ENCODE measurements around the gene CALB2.
"Not testable (repeated sequence)": the region's sequence is repeated elsewhere in the genome, so short reads cannot be mapped to it uniquely, and the experiment has no call there.

CALB2 gene

GRCh38 chr16:71358464-71358998 lies at the start of gene CALB2:
TSS of gene CALB2 (plus strand) at chr16:71358723. CDS start at chr16:71358793, 70 bp downstream.
- DNase-seq (ENCODE audit: low read depth in 3 of 3, low spot score in 1 of 3): peak; percentile 6 to 60 (median 36)

DNA sequence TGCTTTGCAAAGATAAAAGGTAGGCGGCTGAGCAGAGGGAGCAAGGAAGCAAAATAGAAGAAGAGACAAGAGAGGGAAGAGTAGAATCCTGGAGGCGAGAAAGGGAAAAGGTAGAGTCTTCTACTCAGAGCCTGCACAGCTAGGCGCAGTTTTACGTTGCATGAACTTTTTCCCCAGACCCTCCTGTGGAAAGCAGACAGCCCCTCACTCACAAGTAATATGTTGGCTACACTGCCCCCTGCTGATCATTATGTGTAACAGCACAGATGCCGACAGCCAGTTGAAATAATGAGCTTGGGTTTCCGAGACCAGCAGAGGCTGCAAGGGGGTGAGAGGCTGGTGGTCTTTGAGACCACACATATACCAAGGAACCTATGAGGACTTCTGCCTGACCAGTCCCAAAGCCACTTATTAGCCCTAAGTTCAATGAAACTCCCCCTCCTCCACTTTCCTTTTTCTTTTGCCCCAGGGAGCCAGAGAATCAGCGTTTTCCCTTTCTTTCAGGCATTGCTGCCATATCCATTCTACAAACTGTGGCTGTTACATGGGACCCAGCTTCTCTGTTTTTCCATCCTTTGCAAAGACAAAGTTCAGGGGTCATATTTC lies 46.9 kb upstream of the CALB2 start:
- DNase-seq (ENCODE audit: low read depth in 3 of 3, low spot score in 1 of 3): no peak

DNA sequence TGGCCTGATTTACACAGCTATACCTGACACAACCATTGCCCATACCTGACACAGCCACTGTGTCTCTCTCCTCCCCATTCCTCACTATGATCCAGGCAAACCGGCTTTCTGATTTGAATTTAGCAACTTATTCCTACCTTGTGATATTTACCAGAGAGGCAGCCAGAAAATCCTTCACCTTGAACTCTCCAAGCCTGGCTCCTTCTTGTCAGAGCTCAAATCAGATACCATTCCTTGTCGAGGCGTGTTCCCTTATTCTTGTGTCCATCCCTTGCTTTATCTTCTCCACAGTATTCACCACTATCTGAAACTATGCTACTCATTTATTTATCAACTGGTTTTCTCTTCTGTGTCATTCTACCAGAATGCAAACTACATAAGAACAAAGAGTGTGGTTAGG lies 44.9 kb upstream of the CALB2 start:
- not testable (repeated sequence) for DNase-seq (ENCODE audit: low read depth in 3 of 3, low spot score in 1 of 3)

DNA sequence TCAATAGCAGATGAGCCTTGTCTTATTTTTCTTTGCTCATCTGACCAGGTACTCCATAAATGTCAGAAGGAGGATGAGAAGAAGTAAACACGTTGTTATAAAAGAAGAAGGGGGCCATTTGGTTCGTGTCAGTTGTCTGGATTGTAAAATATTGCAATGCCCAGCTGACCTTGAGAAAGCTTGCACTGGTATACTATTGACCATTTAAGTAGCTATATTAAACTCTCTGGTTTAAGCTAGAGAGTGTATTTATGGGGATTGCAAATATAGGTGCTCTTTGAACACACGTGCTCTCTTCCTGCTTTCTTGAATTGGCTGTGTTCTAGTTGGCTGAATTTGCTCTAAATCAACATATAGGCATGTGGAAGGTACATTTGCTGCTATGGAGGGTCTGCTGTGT lies 43.3 kb upstream of the CALB2 start:
- no peak for DNase-seq (ENCODE audit: low read depth in 3 of 3, low spot score in 1 of 3)

- DNase-seq (ENCODE audit: low read depth in 3 of 3, low spot score in 1 of 3): no peak
Observed at GRCh38 chr16:71319999-71320398, 38.5 kb upstream of the CALB2 start.

DNA sequence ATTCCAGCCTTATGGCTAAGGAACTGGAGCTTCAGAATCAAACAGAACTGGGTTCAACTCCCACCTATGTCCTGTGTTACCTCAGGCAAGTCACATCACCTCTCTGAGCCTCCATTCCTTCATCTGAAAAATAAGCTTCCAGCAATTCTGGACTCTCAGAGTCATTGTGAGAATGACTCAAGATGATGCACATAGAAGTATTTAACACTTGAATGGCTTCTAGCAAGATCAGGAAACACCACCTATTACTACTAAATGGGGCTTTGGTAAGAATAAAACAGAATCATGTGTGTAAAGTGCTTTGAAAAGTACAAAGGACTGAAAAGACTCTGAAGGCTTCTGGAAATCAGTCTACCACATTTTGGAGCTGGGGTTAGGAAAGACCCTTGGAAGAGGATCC lies 30.8 kb upstream of the CALB2 start:
- no peak for DNase-seq (ENCODE audit: low read depth in 3 of 3, low spot score in 1 of 3)

- no peak for DNase-seq (ENCODE audit: low read depth in 3 of 3, low spot score in 1 of 3)
Observed at GRCh38 chr16:71328151-71328550, 30.4 kb upstream of the CALB2 start.

DNA sequence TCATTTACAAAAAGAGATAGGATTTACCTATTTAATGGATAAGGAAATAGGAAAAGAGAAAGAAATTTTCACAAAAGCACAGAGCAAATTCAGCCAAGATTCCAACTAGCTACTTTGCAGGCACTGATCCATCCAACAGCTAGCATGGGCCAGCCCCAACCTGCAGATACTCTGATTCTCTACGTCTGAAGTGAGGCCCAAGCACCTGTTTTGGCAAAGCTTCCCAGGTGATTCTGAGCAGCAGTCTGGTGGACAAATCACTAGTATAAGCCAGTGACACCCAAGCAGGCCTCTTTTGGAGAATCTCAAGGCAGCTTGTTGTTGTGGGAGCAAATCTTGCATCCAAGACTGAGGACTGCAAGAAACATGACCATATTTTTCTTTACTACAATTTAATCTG lies 20.9 kb upstream of the CALB2 start:
- DNase-seq (ENCODE audit: low read depth in 3 of 3, low spot score in 1 of 3): no peak

DNA sequence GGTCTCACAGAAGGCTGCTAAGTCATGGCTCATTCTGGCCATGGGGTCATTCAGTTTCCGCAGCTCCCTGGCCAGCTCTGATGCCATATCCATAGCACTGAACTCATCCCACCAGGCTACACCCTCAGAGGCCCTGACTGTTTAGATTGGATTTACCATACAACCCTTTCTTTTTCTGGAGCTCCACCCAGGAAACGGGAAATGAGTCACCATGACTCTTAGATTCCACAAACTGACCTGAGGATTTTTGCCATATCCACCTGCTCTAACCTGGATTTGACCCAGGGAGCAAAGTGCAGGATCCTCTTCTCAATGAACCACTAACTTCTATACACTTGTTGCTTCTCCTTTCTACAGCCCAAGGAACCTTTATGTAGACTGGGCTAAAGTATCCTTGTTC lies 20.3 kb upstream of the CALB2 start:
- no peak for DNase-seq (ENCODE audit: low read depth in 3 of 3, low spot score in 1 of 3)

- no peak for DNase-seq (ENCODE audit: low read depth in 3 of 3, low spot score in 1 of 3)
Observed at GRCh38 chr16:71338632-71339031, 19.9 kb upstream of the CALB2 start.

DNA sequence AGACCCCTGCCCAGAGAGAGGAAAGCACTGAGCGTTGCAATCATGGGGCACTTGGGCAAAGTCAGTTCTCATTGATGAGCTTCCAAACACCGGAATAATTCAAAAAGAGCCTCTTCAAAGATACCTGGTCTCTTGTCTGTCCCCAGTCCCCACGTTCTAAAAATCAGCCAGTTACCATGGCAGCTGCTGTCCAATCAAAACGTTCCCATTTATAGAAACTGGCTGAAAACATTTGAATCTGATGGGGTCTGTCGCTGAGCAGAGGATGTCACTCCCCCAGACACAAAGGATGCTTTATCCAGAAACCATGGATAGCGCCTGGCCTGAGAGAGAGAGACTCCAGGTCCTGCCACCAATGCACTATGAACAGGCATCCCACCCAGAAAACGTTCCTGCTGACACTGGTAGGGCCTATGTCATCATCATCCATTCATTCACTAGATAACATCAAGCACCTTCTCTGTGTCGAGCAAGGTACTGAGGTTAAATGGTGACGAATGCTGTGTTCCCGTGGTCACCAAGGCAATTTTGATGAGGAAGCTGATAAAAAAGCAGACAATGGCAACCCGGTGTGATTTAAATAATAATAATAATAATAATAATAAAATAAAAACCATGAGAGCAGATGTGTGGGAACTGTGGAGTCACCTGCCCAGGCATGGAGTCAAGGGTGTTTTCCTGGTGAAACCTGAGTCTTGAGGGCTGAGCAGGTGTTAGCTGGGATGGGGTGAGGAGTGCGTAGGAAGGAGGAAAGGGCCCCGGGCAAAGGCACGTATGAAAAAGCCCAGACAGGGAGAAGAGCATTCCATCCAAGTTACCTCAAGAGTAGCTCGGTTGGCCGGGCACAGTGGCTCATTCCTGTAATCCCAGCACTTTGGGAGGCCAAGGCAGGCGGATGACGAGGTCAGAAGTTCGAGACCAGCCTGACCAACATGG lies 19.0 kb upstream of the CALB2 start:
- no peak for DNase-seq (ENCODE audit: low read depth in 3 of 3, low spot score in 1 of 3)

DNA sequence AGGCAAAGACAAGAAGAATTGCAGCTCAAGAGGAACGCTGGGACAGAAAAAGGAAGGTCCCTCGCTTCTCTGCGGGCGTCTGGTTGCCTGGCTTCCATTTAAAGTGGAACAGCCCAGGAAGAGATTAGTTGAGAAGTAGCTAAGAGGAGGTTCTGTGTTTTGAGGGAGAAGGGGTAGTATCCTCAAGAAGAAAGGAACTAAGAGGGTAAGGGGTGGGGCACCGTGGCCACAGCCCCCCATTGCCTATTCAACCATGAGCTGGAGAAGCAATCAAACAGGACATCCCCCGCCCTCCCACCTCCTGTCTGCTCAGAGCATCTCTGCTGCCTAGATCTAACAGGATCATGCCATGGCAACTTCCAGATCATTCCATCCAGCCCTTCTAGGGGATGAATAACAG lies 18.1 kb upstream of the CALB2 start:
- DNase-seq (ENCODE audit: low read depth in 3 of 3, low spot score in 1 of 3): no peak

DNA sequence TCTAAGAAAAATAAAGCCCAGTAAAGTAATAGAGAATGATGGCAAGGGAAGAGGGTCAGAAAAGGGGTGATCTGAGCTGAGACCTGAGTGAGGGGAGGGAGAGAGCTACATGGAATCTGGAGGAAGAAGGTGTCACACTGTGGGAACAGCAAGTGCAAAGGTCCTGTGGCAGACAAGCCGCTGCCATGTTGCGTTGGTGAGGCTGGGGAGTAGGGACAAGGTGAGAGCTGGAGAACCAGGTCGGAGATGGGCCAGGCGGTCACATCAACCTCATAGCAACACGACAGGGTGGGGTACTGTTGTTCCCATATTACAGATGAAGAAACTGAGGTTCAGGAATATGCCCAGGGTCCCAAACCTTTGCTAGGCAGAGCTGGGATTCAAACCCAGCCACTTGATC lies 16.6 kb upstream of the CALB2 start:
- no peak for DNase-seq (ENCODE audit: low read depth in 3 of 3, low spot score in 1 of 3)

DNA sequence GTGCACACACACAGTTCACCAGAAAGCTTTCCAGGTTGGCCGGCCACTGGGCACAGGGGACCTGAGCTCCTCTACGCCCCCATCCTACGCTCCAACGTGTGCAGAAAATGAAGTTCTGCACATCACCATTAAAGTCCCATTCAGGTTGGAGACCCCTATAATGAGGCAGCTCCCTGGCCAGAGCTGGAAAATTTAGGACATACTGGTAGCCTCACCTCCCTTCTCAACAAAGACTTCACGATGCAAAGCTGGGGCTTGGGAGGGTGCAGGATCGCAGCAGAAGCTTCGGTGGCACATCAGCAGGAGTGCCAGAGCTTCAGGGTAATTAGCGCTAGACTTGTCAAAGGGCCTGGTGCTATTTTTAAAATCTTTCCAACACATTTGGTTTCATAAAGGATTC lies 15.4 kb upstream of the CALB2 start:
- no peak for DNase-seq (ENCODE audit: low read depth in 3 of 3, low spot score in 1 of 3)

DNA sequence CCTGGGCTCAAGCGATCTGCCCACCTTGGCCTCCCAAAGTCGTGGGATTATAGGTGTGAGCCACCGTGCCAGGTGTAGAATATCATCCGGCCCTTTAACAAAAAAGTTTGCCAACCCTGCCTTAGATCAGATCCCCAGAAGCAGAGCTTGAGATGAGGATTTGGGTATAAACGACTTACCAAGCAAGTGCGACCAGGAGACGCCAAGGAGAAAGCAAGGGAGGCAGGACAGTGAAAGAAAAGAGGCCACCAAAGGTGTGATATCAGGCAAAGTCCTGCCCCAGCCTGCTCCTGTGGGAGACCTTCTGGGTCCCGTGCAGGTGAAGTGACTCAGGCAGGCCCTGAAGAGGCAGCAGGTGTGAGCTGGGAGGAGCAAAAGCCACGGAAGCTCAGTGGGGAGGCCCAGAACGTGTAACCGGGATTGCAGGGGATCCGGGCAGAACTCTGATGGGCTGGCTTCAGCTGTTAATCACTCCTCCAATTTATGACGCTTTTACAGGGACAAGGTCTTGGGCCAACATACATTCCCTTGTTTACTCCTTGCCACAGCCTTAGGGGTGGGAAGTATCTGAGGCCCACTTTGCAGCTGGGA lies 14.1 kb upstream of the CALB2 start:
- DNase-seq (ENCODE audit: low read depth in 3 of 3, low spot score in 1 of 3): no peak

- DNase-seq (ENCODE audit: low read depth in 3 of 3, low spot score in 1 of 3): no peak
Observed at GRCh38 chr16:71345031-71345430, 13.5 kb upstream of the CALB2 start.

DNA sequence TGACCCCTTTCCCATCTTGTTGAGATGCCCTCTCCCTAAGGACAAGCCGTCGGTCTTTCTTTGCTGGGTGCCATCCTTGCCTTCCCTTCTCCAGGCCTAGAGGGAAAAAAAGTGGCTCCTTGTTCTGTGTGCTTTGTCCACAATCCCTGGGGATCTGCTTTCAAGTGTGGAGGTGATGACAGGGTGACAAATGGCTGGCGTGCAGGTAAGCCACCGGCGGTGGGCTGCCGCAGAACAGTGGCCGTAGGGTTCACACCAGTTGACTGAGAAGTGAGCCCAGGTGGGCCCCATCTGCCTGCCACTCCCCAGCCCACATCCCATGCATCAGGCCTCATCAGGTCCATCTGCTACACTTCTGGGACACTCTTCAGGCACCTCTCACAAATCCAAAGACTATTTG lies 11.4 kb upstream of the CALB2 start:
- no peak for DNase-seq (ENCODE audit: low read depth in 3 of 3, low spot score in 1 of 3)

DNA sequence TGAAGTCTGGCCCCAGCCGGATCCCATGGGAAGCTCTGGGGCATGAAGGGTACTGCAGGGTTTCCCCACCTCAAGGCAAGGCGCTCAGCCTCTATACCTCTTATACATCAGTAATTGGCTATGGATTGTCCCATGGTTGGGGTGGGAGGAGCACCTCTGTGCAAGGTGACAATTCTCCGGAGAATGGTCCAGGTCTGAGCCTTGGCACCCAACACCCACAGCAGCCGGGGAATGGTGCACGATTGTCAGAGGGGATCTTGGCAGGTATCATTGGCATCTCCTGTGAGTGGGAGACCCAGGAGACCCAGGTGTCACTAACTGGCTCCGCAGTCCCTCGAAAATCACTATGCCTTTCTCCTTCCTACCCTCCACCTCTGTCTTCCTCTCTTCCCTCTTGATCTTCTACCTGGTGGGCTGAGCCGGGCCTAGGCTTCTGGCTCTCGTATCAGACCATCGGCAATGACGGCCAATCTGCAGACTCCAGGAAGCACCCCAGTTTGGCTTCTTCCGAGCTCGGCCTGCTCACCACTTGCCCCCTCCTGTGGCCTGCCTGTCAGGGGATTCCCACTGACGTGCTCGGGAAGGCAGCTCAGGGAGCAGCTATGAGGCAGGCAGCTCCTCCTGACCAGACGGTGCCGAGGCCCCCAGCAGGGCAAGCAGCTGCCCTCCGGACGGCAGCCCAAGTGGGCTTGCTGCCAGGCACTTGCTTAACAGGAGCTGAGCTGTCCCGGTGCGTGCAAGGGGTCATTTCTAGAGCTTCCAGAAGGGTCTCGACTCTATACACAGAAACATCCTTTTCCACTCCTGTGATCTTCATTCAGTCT lies 10.0 kb upstream of the CALB2 start:
- no peak for DNase-seq (ENCODE audit: low read depth in 3 of 3, low spot score in 1 of 3)

DNA sequence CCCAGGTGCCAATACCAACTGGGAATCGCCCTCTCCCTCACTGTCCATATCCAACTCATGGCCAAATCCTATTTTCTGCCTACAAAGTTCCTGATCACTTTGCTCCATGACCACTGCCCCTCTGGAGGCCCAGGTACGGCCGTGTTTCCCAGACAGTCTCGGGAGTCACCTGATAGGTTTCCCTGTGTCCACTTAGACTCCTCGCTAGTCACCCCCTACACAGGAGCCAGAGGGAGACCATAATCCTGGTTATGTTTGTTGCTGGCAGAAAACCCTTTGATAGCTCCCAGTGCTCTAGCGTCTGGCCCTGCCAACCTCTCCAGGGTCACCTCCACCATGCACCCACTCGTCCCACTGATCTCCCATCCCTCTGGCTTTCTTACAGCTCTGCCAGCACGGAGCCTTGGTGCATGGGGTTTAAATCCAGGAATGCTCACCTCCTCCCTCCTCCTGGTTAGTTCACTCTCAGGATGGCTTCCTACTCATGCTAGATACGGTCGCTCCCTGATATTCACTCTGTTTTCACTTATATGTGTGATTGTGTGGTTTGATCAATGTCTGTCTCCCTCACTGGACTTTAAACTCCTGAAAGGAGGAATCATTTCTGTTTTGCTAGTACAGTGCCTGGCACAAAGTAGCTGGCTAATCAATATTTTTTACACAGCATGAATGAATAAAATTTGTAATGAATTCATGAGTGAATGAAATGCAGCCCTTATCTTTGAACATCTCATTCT lies 7.5 kb upstream of the CALB2 start:
- DNase-seq (ENCODE audit: low read depth in 3 of 3, low spot score in 1 of 3): no peak

- no peak for DNase-seq (ENCODE audit: low read depth in 3 of 3, low spot score in 1 of 3)
Observed at GRCh38 chr16:71351558-71351901, 7.0 kb upstream of the CALB2 start.

GRCh38 chr16:71352466-71352865 lies 6.1 kb upstream of the CALB2 start:
- DNase-seq (ENCODE audit: low read depth in 3 of 3, low spot score in 1 of 3): no peak

Data from stimulated activated CD4-positive, alpha-beta T cell treated with anti-CD3 and anti-CD28 coated beads, TNF-alpha, amount 100 ng/mL, for 1 hour (primary cell).